ENCODE data around the gene SPRY4. TPM values are rescaled to one million over a fixed set of nuclear protein-coding genes. Genes with fewer than 3 reads are reported as not detected.

SPRY4 gene
- total and polyA plus RNA-seq, 2 of the 4 experiments (the other 2 are of a cell fraction), result 8.4 to 21.0 TPM

GRCh38 chr5:142289708-142290576 lies 34.9 kb downstream of the SPRY4 start:
- ChIA-PET POLR2A (ENCODE audit: unreplicated experiment) (no interaction called here), CTCF (no interaction called here)
- no peak for DNase-seq
- no peak overlapping the region for H3K4me2 ChIP-seq (ENCODE audit: low read depth, low read length)
- no peak overlapping the region for H2AK5ac ChIP-seq (ENCODE audit: low read depth, low read length)
- no peak overlapping the region for H2BK20ac ChIP-seq (ENCODE audit: low read depth, low read length)
- no peak overlapping the region for H4K8ac ChIP-seq (ENCODE audit: low read depth in 2 of 2, low read length in 2 of 2)
- H2BK120ac ChIP-seq (ENCODE audit: low read depth, low read length), result no peak overlapping the region
- H3K4ac ChIP-seq (ENCODE audit: low read depth, low read length), result no peak overlapping the region
- H2AK9ac ChIP-seq (replicated peaks; ENCODE audit: low read depth, low read length, poor library complexity), result no peak overlapping the region
- no peak for ATAC-seq (ENCODE audit: low read depth)
- no peak for TF ChIP-seq SMC3 (IDR thresholded peaks at IDR 0.05; ENCODE audit: low read depth, low read length)
- TF ChIP-seq CHD1 (IDR thresholded peaks at IDR 0.05; ENCODE audit: low read depth, low read length), result no peak
- TF ChIP-seq USF2 (IDR thresholded peaks at IDR 0.05; ENCODE audit: low read depth, low read length), result no peak
- no peak for TF ChIP-seq MAZ (IDR thresholded peaks at IDR 0.05; ENCODE audit: borderline replicate concordance, low read depth, low read length)
- no peak for TF ChIP-seq FOS (IDR thresholded peaks at IDR 0.05; ENCODE audit: low read depth, low read length)
- no peak for TF ChIP-seq BHLHE40 (IDR thresholded peaks at IDR 0.05; ENCODE audit: low read depth, low read length)
- TF ChIP-seq RFX5 (IDR thresholded peaks at IDR 0.05; ENCODE audit: low read depth, low read length), result no peak
- TF ChIP-seq ELK1 (IDR thresholded peaks at IDR 0.05; ENCODE audit: borderline replicate concordance, low read depth, low read length), result no peak
- no peak for TF ChIP-seq POLR2A (IDR thresholded peaks at IDR 0.05; ENCODE audit: low read depth, low read length)
- no peak for TF ChIP-seq RCOR1 (IDR thresholded peaks at IDR 0.05; ENCODE audit: insufficient replicate concordance, low read length)
- TF ChIP-seq MAFK (IDR thresholded peaks at IDR 0.05; ENCODE audit: low read depth, low read length), result no peak
- H2BK5ac ChIP-seq (ENCODE audit: low read depth, low read length, poor library complexity, severe bottlenecking), result no peak overlapping the region
- no CpG with 5 or more reads among the region's 11 CpGs for WGBS, 2 experiments (ENCODE audit: extremely low coverage in 2 of 2, insufficient read length in 1 of 2)
- no peak overlapping the region for H3K4me3 ChIP-seq (ENCODE audit: insufficient read depth, low read depth, low read length)
- no peak overlapping the region for H2AFZ ChIP-seq (replicated peaks; ENCODE audit: low read length, poor library complexity)
- H3K79me1 ChIP-seq (ENCODE audit: low read depth in 1 of 2, low read length in 2 of 2), result peaks cover 6 to 48% of the 10 kb centered on the region in 2 experiments; a peak in 3 of 4 replicates
- H3K9me1 ChIP-seq (ENCODE audit: insufficient read depth, low read length), result peaks cover 10% of the 10 kb centered on the region
- H4K91ac ChIP-seq (ENCODE audit: insufficient read depth, low read depth, low read length), result no peak overlapping the region
- in situ Hi-C loops (cut with MboI; ENCODE audit: low sequenced_read_pairs), result no loop called here
- dilution Hi-C loops (cut with HindIII; ENCODE audit: low sequenced_read_pairs, unreplicated experiment), result no loop called here
- H4K20me1 ChIP-seq (ENCODE audit: insufficient read depth, low read length), result no peaks in the 10 kb centered on the region
- no peaks in the 10 kb centered on the region for H3K36me3 ChIP-seq (ENCODE audit: control insufficient read depth, insufficient read depth, low read length)
- H2BK15ac ChIP-seq (ENCODE audit: low read depth, low read length), result no peak overlapping the region
- intact Hi-C loops (cut with micrococcal nuclease), result no loop called here
- H3K27me3 ChIP-seq (ENCODE audit: control insufficient read depth, insufficient read depth, low read length), result no peaks in the 10 kb centered on the region
- no peak overlapping the region for H3K9ac ChIP-seq (ENCODE audit: low read depth, low read length)
- H3K14ac ChIP-seq (replicated peaks; ENCODE audit: low read depth, low read length), result no peak overlapping the region
- no peak overlapping the region for H3K56ac ChIP-seq (ENCODE audit: extremely low read depth, insufficient read depth, low read length)
- H3K4me1 ChIP-seq (ENCODE audit: control insufficient read depth, insufficient read depth, low read length), result 0 out of 2 replicates have a peak, but pooled peaks cover under 1% of the 10 kb centered on the region
- H3K9me3 ChIP-seq (ENCODE audit: control insufficient read depth, insufficient read depth, low read length), result no peaks in the 10 kb centered on the region
- no peak overlapping the region for H3K27ac ChIP-seq (ENCODE audit: insufficient read depth, low read length)
- no peak overlapping the region for H3K23ac ChIP-seq (ENCODE audit: low read depth, low read length)
- no peak overlapping the region for H3K18ac ChIP-seq (ENCODE audit: low read depth, low read length)
- H4K5ac ChIP-seq (ENCODE audit: low read depth, low read length), result no peak overlapping the region
- BruUV-seq (replicated peaks), result no TSS peak

All from IMR-90 (cell line).